Measurements from ENCODE around the gene NDUFAF7.
"Not testable (repeated sequence)": the region's sequence is repeated elsewhere in the genome, so short reads cannot be mapped to it uniquely, and the experiment has no call there.

The NDUFAF7 gene, protein sequence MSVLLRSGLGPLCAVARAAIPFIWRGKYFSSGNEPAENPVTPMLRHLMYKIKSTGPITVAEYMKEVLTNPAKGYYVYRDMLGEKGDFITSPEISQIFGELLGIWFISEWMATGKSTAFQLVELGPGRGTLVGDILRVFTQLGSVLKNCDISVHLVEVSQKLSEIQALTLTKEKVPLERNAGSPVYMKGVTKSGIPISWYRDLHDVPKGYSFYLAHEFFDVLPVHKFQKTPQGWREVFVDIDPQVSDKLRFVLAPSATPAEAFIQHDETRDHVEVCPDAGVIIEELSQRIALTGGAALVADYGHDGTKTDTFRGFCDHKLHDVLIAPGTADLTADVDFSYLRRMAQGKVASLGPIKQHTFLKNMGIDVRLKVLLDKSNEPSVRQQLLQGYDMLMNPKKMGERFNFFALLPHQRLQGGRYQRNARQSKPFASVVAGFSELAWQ

GRCh38 chr2:37231241-37232130, at the start of gene NDUFAF7, which contains the start of gene CEBPZ:
Gene NDUFAF7, plus strand, starts transcription at chr2:37231658. Its CDS starts 48 bp downstream, at chr2:37231706.
Gene CEBPZ, minus strand, starts transcription at chr2:37231596. Its CDS starts 29 bp downstream, at chr2:37231567.
- DNase-seq, result peak; percentile 84

- no peak for DNase-seq
Observed at GRCh38 chr2:37181726-37182684, 49.5 kb upstream of the NDUFAF7 start.

DNA sequence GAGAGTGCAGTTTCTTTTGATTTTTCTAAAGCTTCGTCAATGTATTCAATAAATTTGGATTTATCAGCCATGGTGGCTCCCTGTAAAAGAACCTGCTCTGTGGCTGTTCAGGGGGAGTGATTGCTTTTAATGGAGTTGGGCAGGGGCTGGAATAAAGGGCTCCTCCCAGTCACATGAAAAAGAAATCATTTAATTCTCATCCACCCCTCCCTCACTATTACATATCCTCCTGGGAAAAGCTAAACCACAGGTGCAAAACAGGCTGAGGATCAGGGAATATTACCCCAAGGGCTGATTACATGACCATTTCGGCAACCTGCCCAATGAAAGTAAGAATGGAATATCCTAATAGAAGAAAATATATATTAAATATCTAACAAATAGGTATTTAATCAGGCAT, 42.9 kb upstream of the NDUFAF7 start, which contains the start of gene SULT6B1:
TSS of gene SULT6B1 (minus strand) at position 101 of the 400 bp plus-strand sequence. CDS start at position 71, 30 bp downstream.
- DNase-seq, result no peak

- no peak for DNase-seq
Observed at GRCh38 chr2:37189452-37190153, 41.9 kb upstream of the NDUFAF7 start.

- DNase-seq, result no peak
Observed at GRCh38 chr2:37190290-37190689, 41.2 kb upstream of the NDUFAF7 start.

DNA sequence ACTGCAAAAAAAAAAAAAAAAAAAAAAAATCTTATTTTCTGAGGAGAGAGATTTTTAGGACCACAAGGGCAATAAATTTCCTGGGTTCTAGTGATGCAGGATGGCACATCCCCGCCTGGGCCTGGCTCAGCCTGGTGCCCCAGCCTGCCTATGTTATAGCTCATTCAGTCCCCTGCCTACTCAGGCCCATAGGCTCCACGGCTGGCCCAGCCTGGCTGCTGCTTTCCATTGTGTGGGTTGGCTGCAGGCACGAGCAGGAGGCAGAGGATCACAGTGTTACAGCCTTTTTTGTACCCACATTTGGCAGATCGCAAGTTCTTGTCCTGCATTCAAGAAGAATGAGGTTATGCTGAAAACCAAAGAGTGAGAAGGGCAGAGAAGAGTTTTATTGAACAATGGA, 40.2 kb upstream of the NDUFAF7 start:
- DNase-seq, result no peak

GRCh38 chr2:37191747-37192146, 39.7 kb upstream of the NDUFAF7 start:
- no peak for DNase-seq

DNA sequence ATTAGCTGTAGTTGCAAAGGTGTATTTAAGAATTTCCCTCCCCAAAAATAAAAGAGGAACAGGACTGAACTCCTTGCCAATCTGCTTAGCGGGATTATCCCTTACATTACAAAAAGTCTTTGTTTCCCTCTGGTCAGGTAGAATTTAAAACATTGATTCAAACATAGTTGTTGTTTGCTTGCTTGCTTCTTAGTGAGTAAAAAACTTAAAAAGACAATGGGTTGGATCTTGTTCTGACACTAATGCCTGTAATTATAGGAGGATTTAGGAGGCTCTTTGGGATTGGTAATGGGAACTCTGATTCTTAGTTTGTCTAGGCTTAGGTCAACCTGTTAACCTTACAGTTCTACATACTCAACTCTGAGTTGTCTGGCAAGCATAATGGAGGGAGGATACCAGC, 38.9 kb upstream of the NDUFAF7 start:
- DNase-seq, result no peak

DNA sequence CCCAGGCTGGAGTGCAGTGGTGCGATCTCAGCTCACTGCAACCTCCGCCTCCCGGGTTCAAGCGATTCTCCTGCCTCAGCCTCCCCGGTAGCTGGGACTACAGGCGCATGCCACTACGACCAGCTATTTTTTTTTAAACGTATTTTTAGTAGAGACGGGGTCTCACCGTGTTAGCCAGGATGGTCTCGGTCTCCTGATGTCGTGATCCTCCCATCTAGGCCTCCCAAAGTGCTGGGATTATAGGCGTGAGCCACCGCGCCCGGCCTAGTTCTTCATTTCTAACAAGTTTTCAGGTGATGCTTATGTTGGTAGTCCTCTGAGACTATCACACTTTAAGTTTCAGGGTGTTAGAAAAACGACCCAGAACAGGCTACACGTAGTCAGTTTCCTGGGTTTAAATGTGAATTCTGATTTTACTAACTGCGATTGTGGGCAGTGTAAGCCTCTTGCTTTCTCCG, 35.6 kb upstream of the NDUFAF7 start:
- DNase-seq, result not testable (repeated sequence)

DNA sequence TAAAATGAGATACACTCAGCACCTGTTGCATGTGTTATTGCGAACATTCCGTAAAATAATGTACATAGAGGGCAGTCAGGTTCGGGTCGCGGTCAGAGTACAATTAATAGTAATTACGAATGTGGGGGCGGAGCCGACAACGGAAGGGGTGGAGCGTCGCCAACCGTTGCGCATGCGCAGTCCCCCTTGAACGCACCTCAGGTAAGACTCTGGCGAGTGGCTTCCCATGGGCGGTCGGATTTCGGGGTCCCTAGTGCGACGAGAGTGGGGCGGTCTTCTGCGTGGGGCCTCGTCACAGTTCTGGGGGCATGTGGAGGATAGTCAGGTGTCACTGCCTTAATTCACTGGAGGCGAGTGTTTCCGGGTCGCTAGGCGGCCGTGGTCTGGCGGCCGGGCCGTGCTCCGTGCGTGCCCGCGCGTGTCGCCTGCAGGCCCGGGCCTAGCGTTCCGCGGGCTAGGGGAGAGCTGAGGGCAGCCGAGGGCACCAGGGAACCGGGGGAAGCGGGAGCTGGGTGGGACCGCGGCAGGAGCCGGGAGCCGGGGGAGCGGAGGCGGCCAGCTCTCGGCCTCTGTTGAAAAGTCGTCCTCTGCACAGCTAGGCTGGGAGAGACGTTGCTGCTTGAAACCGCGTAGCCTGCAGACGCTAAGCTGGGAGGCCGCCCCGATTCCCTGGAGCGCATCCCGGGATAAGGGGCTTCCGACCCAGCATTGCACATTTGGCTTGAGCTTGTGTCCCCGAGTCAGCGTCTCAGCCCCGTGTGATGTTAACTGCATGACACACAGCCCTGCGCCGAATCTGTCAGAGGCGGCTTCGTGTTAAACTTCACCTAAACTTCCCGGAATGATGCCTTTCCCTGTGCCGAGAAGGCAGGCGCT, 34.9 kb upstream of the NDUFAF7 start, which contains the start of gene CEBPZOS:
TSS of gene CEBPZOS (plus strand) at position 177 of the 876 bp plus-strand sequence. CDS start 3,209 bp downstream, outside the sequence.
- DNase-seq, result peak; percentile 94

GRCh38 chr2:37198681-37199065, 32.8 kb upstream of the NDUFAF7 start:
- DNase-seq, result no peak

GRCh38 chr2:37201208-37201607, 30.2 kb upstream of the NDUFAF7 start:
- no peak for DNase-seq

DNA sequence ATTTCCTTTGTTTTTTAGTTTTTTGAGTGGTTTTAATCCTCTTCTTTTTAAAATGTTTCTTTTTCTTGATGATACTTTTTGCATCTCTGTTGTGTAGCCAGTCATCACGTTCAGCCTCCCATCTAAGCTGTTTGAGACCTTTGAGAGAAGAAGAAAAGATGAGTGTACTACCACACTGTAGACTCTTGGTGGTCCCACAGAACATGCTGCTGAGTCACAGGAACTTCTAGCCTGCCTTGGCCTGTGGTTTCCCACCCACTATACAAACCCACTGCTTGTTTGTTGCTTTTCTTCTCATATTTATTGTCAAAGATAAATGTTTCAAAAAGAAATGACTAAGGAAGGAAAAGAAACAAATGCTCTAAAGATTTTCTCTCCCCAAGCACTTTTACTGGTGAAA, 29.7 kb upstream of the NDUFAF7 start:
- no peak for DNase-seq

- no peak for DNase-seq
Observed at GRCh38 chr2:37203708-37204107, 27.8 kb upstream of the NDUFAF7 start.

DNA sequence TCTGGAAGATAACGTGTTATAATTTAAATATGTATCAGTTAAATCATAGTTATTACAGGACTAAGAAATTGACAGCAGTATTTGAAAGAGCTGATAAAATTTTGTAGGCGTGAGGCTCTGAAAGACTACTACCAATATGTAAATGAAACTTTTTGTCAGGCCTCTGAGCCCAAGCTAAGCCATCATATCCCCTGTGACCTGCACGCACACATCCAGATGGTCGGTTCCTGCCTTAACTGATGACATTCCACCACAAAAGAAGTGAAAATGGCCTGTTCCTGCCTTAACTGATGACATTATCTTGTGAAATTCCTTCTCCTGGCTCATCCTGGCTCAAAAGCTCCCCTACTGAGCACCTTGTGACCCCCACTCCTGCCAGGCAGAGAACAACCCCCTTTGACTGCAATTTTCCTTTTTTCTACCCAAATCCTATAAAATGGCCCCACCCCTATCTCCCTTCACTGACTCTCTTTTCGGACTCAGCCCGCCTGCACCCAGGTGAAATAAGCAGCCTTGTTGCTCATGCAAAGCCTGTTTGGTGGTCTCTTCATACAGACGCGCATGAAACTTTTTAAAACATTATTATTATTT, 26.3 kb upstream of the NDUFAF7 start:
- DNase-seq, result not testable (repeated sequence)

DNA sequence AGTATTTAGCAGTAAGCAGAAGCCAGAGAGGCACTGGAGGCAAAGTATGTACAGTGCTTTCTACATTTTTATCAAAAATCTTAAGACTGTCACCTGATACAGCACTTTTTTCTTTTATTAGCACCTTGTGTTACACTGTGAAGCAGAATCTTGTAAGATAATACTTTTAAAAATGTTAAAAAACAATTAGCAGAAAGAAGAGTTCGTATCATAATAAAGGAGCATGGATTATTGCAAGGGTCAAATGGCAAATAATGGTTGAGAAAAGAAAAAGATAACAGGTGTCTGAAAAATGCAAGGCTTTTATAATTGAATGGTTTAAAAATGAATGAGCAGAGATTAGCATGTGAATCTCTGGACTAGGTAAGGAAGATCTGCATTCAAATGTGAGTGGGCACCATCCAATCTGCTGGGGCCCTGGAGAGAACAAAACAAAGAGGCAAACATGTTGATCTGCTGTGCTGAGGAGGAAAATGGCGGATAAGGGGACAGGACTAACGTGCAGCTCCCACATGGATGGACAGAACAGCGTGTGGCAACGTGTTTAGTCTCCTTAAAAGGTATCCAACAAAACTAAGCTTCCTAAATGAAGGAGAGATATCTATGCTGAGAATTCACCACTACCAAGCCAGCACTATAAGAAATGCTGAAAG, 25.6 kb upstream of the NDUFAF7 start:
- DNase-seq, result no peak

DNA sequence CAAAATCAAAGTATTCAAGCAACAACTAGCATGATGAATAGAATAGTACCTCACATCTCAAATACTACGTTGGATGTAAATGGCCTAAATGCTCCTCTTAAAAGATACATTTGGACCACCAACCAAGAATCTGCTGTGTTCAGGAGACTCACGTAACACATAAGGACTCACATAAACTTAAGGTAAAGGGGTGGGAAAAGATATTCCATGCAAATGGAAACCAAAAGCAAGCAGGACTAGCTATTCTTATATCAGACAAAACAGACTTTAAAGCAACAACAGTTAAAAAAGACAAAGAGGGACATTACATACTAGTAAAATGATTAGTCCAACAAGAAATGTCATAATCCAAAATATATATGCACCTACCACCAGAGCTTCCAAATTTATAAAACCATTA, 24.7 kb upstream of the NDUFAF7 start:
- DNase-seq, result not testable (repeated sequence)

GRCh38 chr2:37211212-37211611, 20.2 kb upstream of the NDUFAF7 start:
- no peak for DNase-seq

DNA sequence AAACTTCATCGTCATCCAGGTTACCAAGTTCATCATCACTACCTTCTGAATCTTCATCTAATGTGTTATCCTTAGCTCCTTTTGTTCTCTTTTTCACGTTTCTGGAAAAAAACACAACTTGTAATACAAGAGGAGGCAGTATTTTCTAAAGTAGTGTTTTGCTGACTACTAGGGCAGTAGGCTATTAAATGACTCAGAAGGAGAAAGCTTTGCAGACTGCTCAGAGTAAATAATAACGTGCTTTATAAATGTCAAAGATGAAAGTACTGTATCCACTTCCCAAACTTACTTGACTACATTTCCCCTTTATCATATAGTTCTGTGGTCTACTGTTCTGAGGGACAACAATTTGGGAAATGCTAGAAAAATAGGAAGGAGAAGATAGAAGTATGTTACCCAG, 19.5 kb upstream of the NDUFAF7 start:
- no peak for DNase-seq

Data from activated CD4-positive, CD25-positive, alpha-beta regulatory T cell treated with anti-CD3 and anti-CD28 coated beads, Interleukin-2, amount 50 U/mL, for 72 hours (primary cell).